NCI-H2029 treated with DMSO at 0.1 percent for 48 hours (cell line): Measurements from ENCODE around the gene KRT82.
A peak's percentile ranks its signal among the peaks of the same experiment; 100 is the strongest.
"Not testable (repeated sequence)": the region's sequence is repeated elsewhere in the genome, so short reads cannot be mapped to it uniquely, and the experiment has no call there.

Experiments
- DNase-seq: peaks from one replicate; lab custom pipeline; 2025; lab: John Stamatoyannopoulos, UW

The KRT82 gene

GRCh38 chr12:52410589-52411248, 4.6 kb upstream of the KRT82 start:
- not testable (repeated sequence) for DNase-seq

DNA sequence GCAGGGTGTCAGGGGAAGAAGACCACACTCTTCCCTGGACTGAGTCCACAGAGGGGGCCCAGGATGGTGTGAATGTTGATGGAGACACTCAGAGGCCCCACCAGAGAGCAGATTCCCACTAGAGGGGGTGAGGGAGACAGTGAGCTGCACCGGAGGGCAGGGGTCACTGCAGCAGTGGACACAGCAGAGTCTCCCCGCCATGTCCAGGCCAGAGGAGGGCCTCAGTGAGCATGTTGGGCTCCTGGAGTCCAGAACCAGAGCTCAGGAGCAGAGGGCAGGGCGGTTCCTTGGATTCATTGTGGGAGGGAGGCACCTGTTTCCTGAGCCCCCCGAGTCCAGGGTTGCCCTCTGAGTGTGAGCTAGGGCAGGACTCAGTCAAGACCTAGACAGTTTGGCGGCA, 1.8 kb upstream of the KRT82 start:
- DNase-seq, result no peak

- no peak for DNase-seq
Measured at GRCh38 chr12:52404951-52405350, 1.2 kb downstream of the KRT82 start.

DNA sequence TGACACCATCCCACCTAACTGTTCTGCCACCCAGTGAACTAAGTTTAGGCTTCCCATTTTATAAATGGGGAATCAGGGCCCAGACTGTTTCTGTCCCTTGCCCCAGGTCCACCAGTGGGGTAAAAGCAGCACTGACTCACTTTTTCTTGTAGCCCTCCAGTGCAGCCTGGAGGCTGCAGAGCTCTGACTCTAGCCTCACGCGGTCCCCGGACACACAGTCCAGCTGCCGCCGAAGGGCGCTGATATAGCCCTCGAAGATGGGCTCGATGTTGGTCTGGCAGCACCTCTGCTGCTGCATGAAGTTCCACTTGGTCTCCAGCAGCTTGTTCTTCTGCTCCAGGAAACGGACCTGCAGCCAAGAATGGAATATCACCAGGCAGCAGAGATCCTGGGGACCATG, 2.6 kb downstream of the KRT82 start:
- no peak for DNase-seq

GRCh38 chr12:52402873-52403540, 3.1 kb downstream of the KRT82 start:
- DNase-seq, result no peak

DNA sequence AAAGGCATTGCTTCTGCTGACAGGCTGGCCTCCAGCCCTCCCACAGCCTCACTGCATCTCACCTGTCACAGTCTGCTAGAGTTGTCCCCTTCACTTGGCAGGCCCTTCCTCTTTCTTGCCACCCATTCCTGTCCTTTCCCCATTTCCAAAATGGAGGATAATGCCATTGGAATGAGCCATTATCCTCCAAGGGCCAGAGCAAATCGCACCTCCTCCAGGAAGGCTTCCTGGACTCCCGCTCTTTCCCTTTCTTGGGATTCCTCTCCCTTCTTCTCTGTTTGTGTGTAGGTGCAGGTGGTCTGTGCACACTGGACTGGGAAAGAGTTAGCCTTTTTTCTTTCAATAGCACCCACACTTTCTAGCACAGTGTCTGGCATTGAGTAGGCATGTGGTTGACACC, 3.8 kb downstream of the KRT82 start:
- DNase-seq, result no peak

DNA sequence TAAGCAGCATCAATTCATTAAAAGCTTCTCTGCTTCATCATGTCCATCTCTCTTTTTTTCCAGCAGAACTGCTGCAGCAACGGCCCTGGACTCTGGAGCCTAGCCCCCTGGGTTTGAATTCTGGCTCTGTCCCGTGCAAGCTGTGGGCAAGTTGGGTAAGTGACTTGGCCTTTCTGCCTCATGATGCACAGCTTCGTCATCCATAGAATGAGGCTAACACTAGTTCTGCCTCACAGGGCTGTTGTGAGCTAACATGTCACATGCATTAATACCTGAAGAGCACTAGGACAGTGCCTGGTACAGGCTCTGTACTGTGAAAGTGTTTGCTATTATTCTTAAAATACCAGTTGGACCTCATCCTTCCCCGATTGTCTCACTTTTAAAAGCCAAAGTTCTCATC, 4.2 kb downstream of the KRT82 start:
- no peak for DNase-seq

GRCh38 chr12:52401526-52401925, 4.6 kb downstream of the KRT82 start:
- no peak for DNase-seq

GRCh38 chr12:52400906-52401305, 5.2 kb downstream of the KRT82 start:
- no peak for DNase-seq

DNA sequence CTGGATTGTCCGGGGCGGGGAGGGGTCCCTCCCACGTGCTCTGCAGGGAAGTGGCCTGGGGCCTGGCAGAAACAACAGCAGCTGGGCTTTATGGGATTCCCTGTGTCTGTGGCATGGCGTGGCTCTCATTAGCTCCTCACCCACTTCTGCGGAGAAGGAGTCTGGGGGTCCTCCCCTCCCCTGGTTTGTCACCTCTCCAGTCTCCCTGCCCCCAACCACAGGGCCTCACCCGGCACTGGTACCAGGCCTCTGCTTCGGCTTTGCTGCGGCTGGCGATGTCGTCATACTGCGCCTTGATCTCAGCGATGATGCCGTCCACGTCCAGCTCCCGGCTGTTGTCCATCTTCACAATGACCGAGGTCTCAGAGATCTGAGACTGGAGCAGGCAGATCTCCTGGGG, 6.4 kb downstream of the KRT82 start:
- no peak for DNase-seq

- DNase-seq, result no peak
Measured at GRCh38 chr12:52398176-52398575, 8.0 kb downstream of the KRT82 start.

- no peak for DNase-seq
Measured at GRCh38 chr12:52396656-52397055, 9.5 kb downstream of the KRT82 start.

DNA sequence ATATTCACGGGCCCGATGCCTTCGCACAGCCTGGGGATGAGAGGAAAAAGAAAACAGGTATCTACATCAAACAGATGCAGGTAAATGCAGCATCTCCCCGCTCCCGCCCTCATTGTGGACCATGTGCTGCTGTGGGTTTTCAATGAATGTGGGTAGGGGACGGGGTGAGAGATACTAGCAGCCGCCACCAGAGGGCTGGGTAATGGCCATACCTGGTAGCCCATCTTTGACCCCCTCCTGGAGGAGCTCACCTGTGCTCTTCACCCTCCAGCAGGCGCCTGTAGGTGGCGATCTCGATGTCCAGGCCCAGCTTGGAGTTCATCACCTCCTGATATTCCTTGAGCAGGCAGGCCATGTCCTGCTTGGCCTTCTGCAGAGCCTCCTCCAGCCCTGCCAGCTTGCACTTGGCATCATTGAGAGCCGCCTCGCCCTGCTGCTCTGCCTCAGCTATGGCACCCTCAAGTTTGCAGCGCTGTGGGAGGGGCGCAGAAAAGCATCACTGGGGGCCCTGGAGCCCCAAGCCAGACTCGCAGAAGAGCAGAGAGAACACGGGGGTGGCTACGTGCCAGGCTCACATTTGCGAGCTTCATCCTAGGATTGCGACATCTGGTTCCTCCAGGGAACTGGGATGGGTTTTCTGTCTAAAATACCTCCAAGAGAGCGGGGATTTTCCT, 10.2 kb downstream of the KRT82 start:
- no peak for DNase-seq

DNA sequence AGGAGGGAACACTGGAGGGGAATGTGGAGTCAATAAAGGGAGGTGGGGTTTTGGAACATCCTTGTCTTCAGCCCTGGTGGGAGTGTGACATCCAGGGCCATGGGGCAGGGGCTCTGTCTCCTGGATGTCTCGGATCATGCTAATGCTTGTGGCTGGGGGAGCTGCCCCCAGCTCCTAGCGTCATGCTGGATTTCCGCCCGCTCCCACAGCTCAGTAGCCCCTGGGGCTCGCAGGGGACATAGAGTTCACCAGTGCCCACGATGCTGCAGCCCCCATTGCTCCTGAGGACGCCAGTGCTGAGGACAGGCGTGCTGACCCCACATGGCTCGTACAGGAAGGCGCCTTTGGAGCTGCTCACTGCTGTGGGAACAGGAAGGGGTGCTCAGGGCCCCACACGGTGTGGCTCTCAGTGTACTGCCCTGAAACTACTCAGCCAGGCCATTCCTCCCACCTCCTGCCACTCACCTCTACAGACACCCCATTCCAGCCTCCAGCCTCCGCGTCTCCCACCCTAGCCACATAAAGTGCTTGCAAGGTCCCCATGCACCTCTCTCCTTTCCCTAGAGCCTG, 11.2 kb downstream of the KRT82 start:
- no peak for DNase-seq

GRCh38 chr12:52392465-52393007, 13.6 kb downstream of the KRT82 start:
- no peak for DNase-seq

GRCh38 chr12:52391618-52392002, 14.5 kb downstream of the KRT82 start:
- DNase-seq, result peak; percentile 74

DNA sequence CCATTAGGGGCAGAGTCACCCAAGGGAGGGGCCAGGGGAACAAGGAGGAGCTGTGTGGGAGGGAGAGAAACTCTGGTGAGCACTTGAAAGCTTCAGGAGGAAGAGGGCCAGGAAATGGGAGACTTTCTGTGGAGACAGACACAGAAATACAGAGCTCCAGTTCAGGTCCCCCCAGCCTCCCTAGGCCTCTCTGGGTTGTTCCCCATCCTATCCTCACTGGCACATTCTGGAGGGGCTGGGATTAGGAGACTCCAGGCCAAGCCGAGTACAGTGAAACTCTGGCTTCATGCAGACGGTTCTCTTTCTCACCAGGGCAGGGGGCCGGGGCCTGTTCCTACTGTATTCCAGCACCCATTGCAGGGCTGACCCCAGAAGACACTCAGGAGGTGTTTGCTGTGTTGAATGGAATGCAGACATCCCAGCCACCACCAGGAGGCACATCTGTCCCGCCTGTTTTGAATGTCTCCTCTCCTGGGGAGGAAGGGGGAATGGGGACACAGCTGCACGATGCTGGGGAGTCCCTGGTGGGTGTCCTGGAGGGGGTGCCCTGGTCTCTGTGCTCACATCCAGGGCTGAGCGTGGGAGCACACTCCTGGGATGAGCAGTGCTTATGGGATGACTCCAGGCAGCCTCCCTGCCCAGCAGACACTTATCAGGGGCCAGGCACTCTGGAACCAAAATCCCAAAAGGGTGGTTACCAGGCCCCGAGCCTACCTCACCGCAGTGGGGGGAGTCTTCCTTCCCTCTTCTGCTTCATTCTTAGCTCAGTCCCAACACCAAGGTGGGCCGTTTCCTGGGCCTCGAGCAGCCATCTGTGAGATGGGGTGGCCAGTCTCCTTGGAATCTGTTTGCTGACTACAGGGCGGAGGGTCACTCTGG, 15.2 kb downstream of the KRT82 start:
- no peak for DNase-seq

DNA sequence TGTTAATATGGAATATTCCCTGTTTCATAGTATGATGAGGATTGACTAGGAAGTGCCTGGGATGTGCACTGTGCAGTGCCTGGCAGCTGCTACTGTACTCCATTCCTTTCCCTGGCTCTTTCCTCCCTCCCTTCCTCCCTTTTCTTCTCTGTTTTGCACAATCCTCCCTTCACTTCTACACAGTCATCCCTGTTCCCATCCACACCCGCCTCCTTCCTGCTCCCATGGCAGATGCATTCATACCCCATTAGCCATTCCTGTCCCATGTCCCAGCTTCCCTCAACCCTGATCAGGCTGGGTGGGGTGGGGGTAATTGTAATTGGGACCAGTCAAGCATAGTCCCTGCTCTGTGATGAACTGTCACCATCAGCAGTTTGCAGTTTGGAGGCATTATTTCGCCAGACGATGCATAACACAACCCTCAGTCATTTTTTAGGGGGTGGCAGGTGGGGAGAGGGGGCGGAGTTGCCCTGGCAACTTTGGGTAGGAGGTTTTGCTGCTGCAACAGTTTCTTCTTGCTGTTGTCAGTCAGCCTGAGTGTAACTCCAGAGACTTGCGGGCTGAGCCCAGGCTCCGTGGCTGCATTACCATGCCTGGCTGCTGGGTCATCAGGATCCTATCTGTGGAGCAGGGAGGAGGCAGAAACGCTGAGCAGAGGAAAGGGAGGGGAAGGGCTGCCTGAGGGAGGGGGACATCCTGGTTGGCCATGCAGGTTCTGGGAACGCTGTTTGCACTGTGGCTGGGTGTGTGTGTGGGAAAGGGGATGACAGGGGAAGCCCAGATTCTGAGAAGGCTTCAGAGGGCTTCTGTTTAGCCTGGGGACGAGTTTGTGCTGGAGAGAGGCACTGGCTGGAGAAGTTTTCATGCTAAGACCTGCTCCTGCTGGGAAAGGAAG, 16.6 kb downstream of the KRT82 start:
- no peak for DNase-seq

- no peak for DNase-seq
Measured at GRCh38 chr12:52387859-52388258, 18.3 kb downstream of the KRT82 start.

DNA sequence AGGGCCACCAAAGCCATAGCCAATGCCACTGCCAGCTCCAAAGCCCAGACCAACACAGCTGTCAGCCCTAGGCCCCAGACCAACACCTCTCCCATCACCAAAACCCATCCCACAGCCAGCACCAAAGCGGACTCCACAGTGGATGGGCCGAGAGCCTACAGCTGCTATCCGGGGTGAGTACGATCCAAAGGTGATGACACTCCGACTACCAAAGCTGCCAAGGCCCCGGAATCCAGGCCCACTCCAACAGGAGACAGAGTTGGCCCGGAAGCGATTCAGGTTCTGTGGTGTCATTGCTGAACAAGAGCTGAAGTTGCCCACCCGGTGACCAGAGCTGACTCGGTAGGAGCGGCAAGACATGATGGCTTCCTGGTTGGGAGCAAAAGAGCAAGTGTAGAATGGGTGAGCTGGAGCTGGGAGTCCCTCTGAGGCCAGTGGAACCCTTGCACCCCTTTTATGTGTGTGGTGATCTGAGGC, 20.9 kb downstream of the KRT82 start, which contains the start of gene KRT84:
Gene KRT84, minus strand, starts transcription at position 427 of the 477 bp plus-strand sequence. Its CDS starts 67 bp downstream, at position 360.
- DNase-seq, result no peak
